Chondrocyte (in vitro differentiated cells): Measurements from ENCODE around the gene TFPI. TPM values are rescaled to one million over a fixed set of nuclear protein-coding genes. Genes with fewer than 3 reads are reported as not detected.
A peak's percentile ranks its signal among the peaks of the same experiment; 100 is the strongest.
"Not testable (repeated sequence)": the region's sequence is repeated elsewhere in the genome, so short reads cannot be mapped to it uniquely, and the experiment has no call there.

ENCODE experiments used
- DNase-seq: peaks from one replicate; pipeline ENCODE4 v3.0.0; 2021; ENCODE audit warnings: mixed read lengths, low spot score
- H3K27ac Mint-ChIP-seq: one replicate; pipeline ENCODE4 v1.8.0; 2021; ENCODE audit warnings: mild to moderate bottlenecking, moderate library complexity, mixed read lengths; ENCODE audit not compliant: unreplicated experiment
- H3K27me3 Mint-ChIP-seq: 2 replicates; pipeline ENCODE4 v1.8.0; 2021; ENCODE audit warnings: low read depth, mixed read lengths
- H3K36me3 Mint-ChIP-seq: 2 replicates; pipeline ENCODE4 v1.8.0; 2021; ENCODE audit warnings: low read depth, mixed read lengths
- H3K4me1 Mint-ChIP-seq: 2 replicates; pipeline ENCODE4 v1.8.0; 2021; ENCODE audit warnings: low read depth, mild to moderate bottlenecking, mixed read lengths
- H3K4me3 Mint-ChIP-seq: one replicate; pipeline ENCODE4 v1.8.0; 2021; ENCODE audit warnings: mild to moderate bottlenecking, moderate library complexity, mixed read lengths; ENCODE audit not compliant: unreplicated experiment
- H3K9me3 Mint-ChIP-seq: 2 replicates; pipeline ENCODE4 v1.8.0; 2021; ENCODE audit warnings: low read depth, mixed read lengths
- CTCF ChIP-seq: fragments of 200-600 bp; sonication (generic); IDR thresholded peaks from 2 replicates; pipeline ENCODE4 v1.5.0; 2021; ENCODE audit warnings: antibody characterized with exemption, mild to moderate bottlenecking, moderate library complexity
- total RNA-seq: library from RNA; stranded (reverse); gene quantifications from 3 replicates; pipeline ENCODE4 v1.2.1, GENCODE V29; 2021

The TFPI gene
- total RNA-seq, 1 donor from 2014 or later = 161 TPM

DNA sequence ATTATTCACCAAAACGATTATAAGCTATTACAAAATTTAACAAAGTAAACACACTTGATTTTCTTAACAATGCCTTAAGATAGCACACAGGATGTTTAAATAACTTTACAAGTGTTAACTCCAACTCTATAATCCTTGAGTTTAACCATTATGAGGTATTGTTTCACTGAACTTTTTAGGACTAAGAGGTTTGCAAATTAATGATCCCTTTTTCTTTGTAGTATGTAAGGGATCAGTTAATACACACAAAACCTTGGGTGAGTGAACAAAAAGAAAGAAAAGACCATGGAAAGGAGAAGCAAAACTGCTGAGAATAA is 21.5 kb upstream of the TFPI start:
- no peak for TF ChIP-seq CTCF
- Mint-ChIP-seq H3K4me1 (peaks cover 19% of the 10 kb centered on the region), H3K36me3 (peaks cover 1% of the 10 kb centered on the region), H3K4me3 (no peak overlapping the region), H3K27me3 (no peaks in the 10 kb centered on the region), H3K9me3 (peaks cover 14% of the 10 kb centered on the region), H3K27ac (peak overlapping the region; percentile 68)
- DNase-seq = no peak

DNA sequence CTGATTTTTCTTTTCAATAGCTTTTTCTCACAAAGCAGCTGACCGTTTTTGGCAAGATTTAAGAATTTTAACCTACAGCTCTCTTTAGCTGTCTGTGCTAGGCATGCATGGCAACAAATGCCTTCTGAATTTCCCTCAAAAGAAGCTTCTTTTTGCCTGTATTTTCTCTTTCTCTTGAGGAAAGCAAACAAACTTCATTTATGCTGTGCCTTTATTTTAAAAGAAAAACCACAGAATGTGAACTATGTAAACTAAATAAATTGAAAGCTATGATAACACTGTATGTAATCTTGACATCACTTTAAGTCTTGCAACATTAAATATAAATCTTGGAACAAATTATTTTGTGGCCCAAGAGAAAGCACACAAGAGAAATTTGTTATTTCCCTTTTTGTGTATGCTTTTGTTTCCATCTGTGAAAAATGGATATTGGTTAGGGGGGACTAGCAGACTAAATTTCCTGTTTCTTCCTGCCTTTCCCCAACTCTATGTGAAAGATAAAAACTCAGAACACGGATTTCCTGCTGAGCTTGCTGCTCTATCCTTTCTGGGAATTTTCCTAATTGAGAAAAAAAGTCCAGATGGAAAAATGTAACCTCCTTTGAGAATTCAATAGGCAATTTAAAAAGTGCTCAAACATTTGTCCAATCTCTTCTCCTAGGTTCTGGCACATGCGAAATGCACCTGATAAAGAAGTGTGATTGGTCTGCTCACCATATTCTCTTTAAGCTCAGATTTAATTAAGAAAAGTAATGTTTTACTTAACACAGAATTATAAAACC is 20.9 kb upstream of the TFPI start:
- DNase-seq = no peak

GRCh38 chr2:187573722-187574121 is 19.5 kb upstream of the TFPI start:
- Mint-ChIP-seq H3K27ac (no peak overlapping the region), H3K4me3 (no peak overlapping the region), H3K9me3 (peaks cover 14% of the 10 kb centered on the region), H3K4me1 (peaks cover 15% of the 10 kb centered on the region), H3K36me3 (peaks cover 1% of the 10 kb centered on the region), H3K27me3 (no peaks in the 10 kb centered on the region)
- TF ChIP-seq CTCF = no peak
- DNase-seq = no peak

More for the DNA sequence above, 20.9 kb upstream of the TFPI start:
- Mint-ChIP-seq H3K36me3 (peaks cover 1% of the 10 kb centered on the region), H3K4me3 (no peak overlapping the region), H3K4me1 (peaks cover 15% of the 10 kb centered on the region), H3K27ac (peak overlapping the region; percentile 68), H3K9me3 (peaks cover 14% of the 10 kb centered on the region), H3K27me3 (no peaks in the 10 kb centered on the region)
- no peak for TF ChIP-seq CTCF

DNA sequence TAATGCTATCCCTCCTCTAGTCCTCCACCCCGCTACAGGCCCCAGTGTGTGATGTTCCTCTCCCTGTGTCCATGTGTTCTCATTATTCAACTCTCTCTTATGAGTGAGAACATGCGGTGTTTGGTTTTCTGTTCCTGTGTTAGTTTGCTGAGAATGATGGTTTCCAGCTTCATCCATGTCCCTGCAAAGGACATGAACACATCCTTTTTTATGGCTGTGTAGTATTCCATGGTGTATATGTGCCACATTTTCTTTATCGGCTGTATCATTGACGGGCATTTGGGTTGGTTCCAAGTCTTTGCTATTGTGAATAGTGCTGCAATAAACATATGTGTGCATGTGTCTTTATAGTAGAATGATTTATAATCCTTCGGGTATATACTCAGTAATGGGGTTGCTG is 17.8 kb upstream of the TFPI start:
- H3K9me3 Mint-ChIP-seq = peaks cover 14% of the 10 kb centered on the region
- not testable (repeated sequence) for H3K27ac Mint-ChIP-seq, H3K36me3 Mint-ChIP-seq, H3K4me3 Mint-ChIP-seq, DNase-seq, H3K27me3 Mint-ChIP-seq
- peaks cover 21% of the 10 kb centered on the region for H3K4me1 Mint-ChIP-seq

DNA sequence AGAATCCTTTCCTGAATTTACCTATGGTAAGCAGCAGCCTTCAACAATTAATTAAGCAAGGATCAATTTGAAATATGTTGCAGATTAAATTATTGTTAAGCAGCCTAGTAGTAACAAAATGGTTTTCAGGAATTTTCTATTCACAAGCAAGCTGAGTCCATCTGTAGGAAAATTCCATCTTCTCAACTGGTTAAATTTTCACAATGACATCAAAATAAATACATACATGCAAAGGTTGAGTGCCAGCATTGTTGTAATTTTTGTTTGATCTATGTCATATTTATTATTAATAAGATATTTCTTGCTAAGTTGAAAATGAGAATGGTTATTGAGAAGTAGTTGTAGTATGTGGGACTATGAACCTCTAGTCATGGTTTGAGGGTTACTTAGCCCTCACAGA is 15.3 kb upstream of the TFPI start:
- H3K27me3 Mint-ChIP-seq = no peaks in the 10 kb centered on the region
- peaks cover 14% of the 10 kb centered on the region for H3K9me3 Mint-ChIP-seq
- H3K36me3 Mint-ChIP-seq = peaks cover 1% of the 10 kb centered on the region
- H3K4me3 Mint-ChIP-seq = no peak overlapping the region
- no peak overlapping the region for H3K27ac Mint-ChIP-seq
- TF ChIP-seq CTCF = no peak
- H3K4me1 Mint-ChIP-seq = peaks cover 16% of the 10 kb centered on the region
- DNase-seq = no peak

GRCh38 chr2:187569042-187569441 is 14.8 kb upstream of the TFPI start:
- no peak for DNase-seq
- H3K27ac Mint-ChIP-seq = no peak overlapping the region
- TF ChIP-seq CTCF = no peak
- peaks cover 1% of the 10 kb centered on the region for H3K36me3 Mint-ChIP-seq
- peaks cover 16% of the 10 kb centered on the region for H3K4me1 Mint-ChIP-seq
- H3K9me3 Mint-ChIP-seq = peaks cover 14% of the 10 kb centered on the region
- H3K27me3 Mint-ChIP-seq = no peaks in the 10 kb centered on the region
- H3K4me3 Mint-ChIP-seq = no peak overlapping the region
